Fibroblast of skin of left biceps (primary cell): ENCODE data around the gene AGAP1.

Experiments
- DNase-seq, 2 experiments: peaks; one replicate each; pipeline ENCODE4 v3.0.0-alpha.2; 2013; ENCODE audit warnings: low read depth in 2 of 2

Gene AGAP1

GRCh38 chr2:235533198-235533597 is 39.4 kb downstream of the AGAP1 start:
- DNase-seq: no peak

DNA sequence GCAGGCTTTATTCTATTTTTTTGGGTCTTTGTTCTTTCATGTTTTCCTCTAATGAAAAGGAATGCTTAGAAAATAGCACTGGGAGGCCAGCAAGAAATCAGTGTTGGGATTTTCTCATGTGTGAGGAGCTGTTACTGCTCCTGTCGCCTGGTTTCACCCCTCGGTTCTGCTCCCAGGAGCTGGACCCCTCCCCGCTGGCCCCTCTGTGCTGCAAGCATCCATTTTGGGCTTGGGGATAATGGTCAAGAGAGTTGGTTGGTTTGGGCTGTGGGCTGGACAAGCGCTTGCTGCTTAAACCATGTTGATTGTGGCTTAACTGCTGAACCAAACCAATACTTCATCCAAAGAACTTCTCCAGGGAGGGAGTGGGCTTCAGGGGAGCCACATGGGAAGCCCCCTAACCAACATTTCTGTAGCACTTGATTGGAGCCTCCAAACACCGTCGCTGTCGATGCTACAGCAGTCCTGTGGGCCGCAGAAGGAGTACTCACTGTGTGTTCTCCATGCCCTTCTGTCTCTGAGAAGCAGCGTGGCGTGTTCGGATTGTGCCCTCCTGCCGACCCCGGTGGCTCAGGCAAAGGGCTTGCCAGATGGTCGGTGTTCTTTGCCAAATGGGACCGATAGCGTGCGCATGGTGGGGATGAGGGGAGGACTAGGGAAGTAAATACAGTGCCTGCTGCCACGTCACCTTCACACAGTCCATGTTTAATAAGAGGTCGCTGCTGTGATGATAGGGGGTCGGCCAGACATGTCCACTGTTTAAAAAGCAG is 40.0 kb downstream of the AGAP1 start:
- no peak for DNase-seq

DNA sequence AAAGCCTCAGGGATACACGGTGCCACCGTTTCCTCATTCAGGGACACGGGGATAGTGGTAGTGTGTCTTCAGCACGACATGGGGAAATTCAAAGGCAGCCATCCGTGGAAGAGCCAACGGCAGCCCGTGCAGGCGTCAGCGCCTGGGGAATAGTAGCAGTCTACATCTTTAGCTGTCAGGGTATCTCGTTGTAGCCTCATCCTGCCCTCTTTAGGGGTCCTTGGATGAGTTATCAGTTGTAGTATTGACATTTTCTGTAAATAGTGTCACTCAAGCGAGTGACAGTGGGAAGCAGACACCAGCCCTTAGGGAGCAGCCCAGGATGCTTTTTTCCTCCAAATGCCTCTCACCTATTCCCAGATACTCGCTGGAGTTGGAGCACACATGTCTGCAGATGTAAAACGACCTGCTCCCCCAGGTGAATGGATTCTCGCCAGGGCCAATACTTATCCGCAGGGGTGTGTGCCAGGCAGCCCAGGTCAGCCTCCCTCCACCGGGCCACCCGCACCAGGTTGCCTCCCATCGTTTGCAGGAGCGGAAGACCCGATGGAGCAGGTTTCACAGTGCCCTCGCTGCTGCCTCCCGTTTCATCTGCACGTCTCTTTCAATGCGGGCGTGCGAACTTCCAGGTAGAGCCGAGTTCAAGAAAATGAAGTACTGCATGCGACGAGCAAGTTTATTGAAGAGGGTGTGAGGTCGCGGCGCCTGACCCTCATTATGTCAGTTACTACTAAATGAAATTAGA is 41.0 kb downstream of the AGAP1 start:
- no peak for DNase-seq

- no peak for DNase-seq
These were observed 41.7 kb downstream of the AGAP1 start for GRCh38 chr2:235535423-235536130.

GRCh38 chr2:235536711-235537110 is 42.9 kb downstream of the AGAP1 start:
- DNase-seq: no peak

DNA sequence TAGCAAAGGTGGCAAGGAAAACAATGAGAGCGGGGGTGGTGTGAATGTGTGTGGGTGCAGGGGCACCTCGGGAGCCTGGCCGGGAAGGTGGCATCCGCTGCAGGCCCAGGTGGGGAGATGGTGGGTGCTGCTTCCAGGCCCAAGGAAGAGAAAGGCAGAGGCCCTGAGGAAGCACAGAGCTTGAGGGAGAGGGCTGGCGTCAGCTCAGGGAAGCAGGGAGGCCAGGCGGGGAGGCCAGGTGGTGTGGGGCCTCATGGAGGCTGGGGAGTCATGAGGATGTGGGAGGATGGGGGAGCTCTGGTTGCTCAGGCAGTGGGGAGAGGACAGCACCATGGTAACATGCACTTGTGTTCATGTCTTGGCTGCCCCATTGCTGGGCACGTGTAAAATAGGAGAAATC is 43.3 kb downstream of the AGAP1 start:
- DNase-seq: no peak

- no peak for DNase-seq
These were observed 43.7 kb downstream of the AGAP1 start for GRCh38 chr2:235537587-235537986.

GRCh38 chr2:235538144-235538639 is 44.3 kb downstream of the AGAP1 start:
- no peak for DNase-seq

GRCh38 chr2:235538981-235539380 is 45.1 kb downstream of the AGAP1 start:
- no peak for DNase-seq

DNA sequence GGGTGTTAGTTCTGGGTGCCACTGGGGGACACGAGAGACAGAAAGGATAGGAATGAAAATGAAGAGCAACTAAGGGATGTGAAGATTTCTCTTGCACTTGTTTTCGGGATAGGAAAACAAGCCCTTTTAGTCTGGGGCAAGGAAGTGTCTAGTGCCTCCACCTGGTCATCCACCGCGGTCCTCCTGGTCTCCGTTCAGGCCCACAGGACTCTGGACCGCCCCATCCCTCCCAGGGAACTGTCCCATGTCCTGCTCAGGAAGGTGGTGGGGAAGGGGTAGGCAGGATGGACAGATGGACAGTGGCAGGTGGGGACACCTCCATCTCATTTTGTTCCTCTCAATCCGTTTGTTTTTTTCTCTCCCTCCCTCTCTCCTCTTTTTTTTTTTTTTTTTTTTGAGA is 45.9 kb downstream of the AGAP1 start:
- no peak for DNase-seq

DNA sequence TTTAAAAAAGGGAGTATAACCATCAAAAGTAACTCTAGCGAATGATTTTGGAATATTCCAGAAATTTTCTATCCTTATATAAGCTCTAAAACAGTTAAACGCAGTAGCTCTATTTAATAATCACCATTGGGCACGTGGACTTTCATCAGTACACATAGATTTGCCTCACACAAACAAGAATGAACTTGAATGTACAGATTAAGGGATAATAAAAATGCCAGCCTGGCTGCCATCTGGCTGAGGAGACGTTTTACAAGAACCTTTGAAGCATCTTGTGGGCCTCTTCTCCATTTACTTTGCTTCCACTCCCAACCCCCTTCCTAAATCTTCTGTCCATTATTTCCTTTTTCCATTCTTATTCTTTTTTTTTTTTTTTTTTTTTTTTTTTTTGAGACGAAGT is 47.2 kb downstream of the AGAP1 start:
- DNase-seq: no peak

GRCh38 chr2:235541838-235542549 is 48.2 kb downstream of the AGAP1 start:
- DNase-seq: no peak

DNA sequence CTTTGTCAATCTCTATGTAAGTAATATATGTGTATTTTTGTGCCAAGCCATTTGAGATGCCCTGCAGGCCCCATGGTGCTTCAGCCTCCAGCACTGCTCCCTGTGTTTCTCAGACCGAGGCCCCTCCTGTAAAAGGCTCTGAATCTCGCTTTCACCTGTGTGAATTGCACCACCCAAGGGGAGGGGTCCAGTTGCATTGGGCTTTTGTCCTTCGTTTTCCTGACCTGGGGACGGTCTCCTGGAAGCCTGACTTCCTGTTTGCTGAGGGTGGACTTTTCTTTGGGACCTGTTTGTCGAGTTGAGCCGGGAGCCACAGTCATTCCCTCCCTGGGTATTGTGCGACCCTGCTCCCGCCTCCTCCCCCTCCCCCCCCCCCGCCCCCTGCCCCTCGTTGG is 48.9 kb downstream of the AGAP1 start:
- DNase-seq: no peak

GRCh38 chr2:235543128-235543750 is 49.4 kb downstream of the AGAP1 start:
- DNase-seq: no peak

DNA sequence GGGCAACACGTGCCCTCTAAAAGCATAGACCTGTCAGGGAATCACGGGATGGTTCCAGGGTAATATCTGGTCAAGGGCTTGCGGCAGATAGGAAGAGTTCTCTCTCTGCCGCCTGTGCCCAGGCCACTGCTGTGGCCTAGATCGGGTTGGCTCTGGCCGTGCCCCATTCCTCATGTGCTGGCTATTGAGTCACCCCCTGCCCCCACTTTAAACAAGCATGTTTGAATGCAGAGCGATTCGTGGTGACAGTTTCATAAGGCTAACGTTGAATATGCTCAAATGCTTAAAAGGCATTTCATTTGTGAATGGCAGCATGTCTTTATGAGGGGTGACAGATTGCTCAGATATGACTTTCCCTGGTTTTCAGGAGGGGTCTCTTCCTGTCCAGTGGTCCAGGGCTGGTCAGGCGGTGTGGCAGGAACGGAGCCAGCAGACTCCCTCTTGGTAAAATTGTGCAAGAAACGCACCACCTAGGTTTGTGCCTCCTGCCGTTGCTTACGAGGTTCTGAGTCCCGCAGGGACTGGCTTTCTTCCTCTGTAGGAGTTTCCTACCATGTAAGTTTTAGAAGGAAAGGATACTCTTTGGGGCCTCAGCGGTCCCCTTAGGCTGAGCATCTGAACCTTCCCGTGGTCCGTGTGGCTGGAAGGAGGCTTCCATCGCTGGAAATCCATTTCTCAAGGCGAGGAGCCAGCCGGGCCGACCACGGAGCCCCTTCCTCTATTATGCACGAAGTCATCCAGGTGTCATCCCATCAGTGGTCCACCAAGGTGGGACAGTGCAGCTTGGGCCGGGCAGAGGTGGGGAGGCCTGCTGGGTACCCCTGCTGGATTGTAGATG is 50.2 kb downstream of the AGAP1 start:
- no peak for DNase-seq

- no peak for DNase-seq
These were observed 50.8 kb downstream of the AGAP1 start for GRCh38 chr2:235544689-235544969.

- DNase-seq: no peak
These were observed 51.7 kb downstream of the AGAP1 start for GRCh38 chr2:235545339-235546150.

- DNase-seq: no peak
These were observed 52.2 kb downstream of the AGAP1 start for GRCh38 chr2:235546151-235546435.

GRCh38 chr2:235546436-235546835 is 52.6 kb downstream of the AGAP1 start:
- no peak for DNase-seq

DNA sequence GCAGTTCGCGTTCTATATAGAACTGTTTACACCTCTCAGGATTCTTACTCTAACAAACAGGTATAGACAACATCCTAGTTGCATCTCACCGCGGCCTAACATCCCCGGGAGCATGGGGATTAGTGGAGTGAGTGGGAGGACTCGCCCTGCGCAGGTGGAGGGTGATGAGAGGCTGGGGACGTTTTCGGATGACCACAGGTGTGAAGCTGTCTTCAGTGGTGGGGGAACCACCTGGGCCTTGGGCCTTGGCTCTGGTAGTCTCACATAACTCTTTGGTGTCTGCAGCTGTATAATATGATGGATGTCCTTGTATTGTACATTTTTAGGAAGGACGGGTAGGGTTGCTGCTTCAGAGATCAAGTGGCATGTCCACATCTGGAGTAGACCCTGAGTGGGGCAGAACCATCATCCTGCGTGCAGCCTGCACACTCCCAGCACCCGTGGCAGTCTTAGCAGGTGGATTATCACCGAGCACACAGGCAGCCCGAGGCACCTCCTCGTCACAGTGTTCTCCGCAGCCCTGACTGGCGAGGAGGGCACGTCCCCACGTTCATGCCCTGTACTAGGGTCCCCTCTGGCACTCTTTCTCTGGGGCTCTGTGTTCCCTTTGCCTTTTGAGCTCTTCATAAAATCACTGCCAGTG is 56.0 kb downstream of the AGAP1 start:
- DNase-seq: no peak
